Measurements from ENCODE around the gene FYN.

The FYN gene

GRCh38 chr6:111623046-111623718 lies 250.1 kb downstream of the FYN start:
- DNase-seq (ENCODE audit: insufficient read length, low spot score) = no peak
- no peak for FAIRE-seq

GRCh38 chr6:111620169-111620568 lies 253.1 kb downstream of the FYN start:
- FAIRE-seq (no peak), DNase-seq (ENCODE audit: insufficient read length, low spot score) (no peak)

- FAIRE-seq = no peak
- DNase-seq (ENCODE audit: insufficient read length, low spot score) = no peak
These were observed 254.8 kb downstream of the FYN start for GRCh38 chr6:111618407-111618806.

- FAIRE-seq (no peak), DNase-seq (ENCODE audit: insufficient read length, low spot score) (no peak)
These were observed 256.1 kb downstream of the FYN start for GRCh38 chr6:111617149-111617548.

- FAIRE-seq = no peak
- no peak for DNase-seq (ENCODE audit: insufficient read length, low spot score)
These were observed 257.2 kb downstream of the FYN start for GRCh38 chr6:111615916-111616612.

- DNase-seq (ENCODE audit: insufficient read length, low spot score) (no peak), FAIRE-seq (no peak)
These were observed 258.2 kb downstream of the FYN start for GRCh38 chr6:111614833-111615582.

GRCh38 chr6:111612379-111612778 lies 260.9 kb downstream of the FYN start:
- FAIRE-seq (no peak), DNase-seq (ENCODE audit: insufficient read length, low spot score) (no peak)

- FAIRE-seq (no peak), DNase-seq (ENCODE audit: insufficient read length, low spot score) (no peak)
These were observed 262.6 kb downstream of the FYN start for GRCh38 chr6:111610548-111611172.

Measured in HTR-8/SVneo (cell line).